Stimulated activated CD8-positive, alpha-beta memory T cell treated with anti-CD3 and anti-CD28 coated beads, Interleukin-4, amount 100 ng/mL, for 24 hours (primary cell): ENCODE results near the gene BIRC3.

Experiments used
- DNase-seq: peaks from one replicate; pipeline ENCODE4 v3.0.0-alpha.2; 2020; ENCODE audit warnings: low read depth

The BIRC3 gene

DNA sequence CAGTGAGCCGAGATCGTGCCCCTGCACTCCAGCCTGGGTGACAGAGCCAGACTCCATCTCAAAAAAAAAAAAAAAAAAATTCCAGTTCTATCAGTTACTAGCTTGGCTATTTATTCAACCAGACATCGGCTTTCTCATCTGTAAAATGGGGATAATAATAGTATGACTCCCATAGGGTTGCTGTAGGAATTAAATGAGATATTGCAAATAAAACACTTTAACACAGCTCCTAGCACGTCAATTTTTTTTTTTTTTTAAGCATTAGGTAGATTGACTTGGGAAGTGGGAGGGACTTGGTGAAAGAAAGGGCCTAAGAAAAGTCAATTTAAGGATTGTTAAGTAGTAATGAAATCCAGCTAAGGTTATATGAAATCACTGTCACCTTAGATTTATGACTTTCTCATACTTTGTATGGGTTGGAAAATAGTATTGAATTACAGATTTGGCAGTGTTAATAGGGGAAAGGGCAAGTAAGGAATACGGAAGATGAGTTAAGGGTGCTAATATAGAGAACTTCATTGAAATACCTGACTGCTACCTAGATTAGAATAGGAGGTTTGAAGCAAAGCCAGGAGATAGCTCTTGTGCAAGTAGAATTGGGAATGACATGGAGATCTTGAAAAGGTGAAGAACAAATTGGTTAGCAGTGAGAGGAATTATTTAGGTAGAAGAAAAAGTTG is 58.6 kb downstream of the BIRC3 start:
- DNase-seq: no peak

GRCh38 chr11:102377891-102378290 is 60.6 kb downstream of the BIRC3 start:
- DNase-seq: no peak

GRCh38 chr11:102378818-102379217 is 61.5 kb downstream of the BIRC3 start:
- DNase-seq: no peak

- DNase-seq: no peak
Measured at GRCh38 chr11:102382384-102382783, 65.1 kb downstream of the BIRC3 start.

GRCh38 chr11:102383839-102384238 is 66.6 kb downstream of the BIRC3 start:
- no peak for DNase-seq

DNA sequence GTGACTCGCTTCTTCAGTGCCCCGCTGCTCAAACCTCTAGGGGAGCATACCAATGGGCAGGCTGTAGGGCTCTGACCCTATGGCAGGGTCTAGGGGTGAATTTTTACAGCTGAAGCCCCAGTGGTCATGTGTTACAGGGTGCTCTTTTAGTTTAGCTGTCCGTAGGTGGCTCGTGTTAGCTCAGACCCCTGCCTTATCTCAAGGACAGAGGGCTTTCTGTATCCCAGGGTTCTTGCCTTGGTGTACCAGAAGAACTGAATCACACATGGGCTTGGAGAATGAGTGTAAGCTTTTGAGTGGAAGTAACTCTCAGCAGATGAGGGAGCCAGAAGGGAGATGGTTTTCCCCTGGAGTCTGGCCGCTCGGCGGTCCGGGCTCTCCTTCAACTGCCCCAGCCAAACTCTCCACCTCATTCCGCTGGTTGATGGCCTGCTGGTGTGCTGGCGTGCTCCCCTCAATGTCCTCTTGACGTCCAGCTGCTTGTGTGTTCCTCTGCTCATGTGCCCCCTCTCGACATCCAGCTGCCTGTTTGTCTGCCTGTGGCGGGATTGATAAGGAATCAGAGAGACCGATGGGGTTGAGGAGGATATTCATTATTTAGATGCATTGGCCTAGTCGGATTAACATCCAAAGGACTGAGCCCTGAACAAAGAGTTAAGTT is 67.3 kb downstream of the BIRC3 start:
- DNase-seq: no peak

GRCh38 chr11:102385085-102386007 is 68.1 kb downstream of the BIRC3 start:
- DNase-seq: no peak

GRCh38 chr11:102386136-102386734 is 69.0 kb downstream of the BIRC3 start:
- DNase-seq: no peak

GRCh38 chr11:102387043-102387781 is 69.9 kb downstream of the BIRC3 start:
- no peak for DNase-seq
